Measurements from ENCODE around the gene COL5A1.

Gene COL5A1

GRCh38 chr9:134880484-134881312 is 239.1 kb downstream of the COL5A1 start, which contains the start of gene FCN2:
FCN2 (plus strand) TSS chr9:134880810; CDS start chr9:134880822, 12 bp downstream.
- no peak for DNase-seq (ENCODE audit: low spot score)

- DNase-seq (ENCODE audit: low spot score), result no peak
Observed at GRCh38 chr9:134881313-134881670, 239.7 kb downstream of the COL5A1 start.

- no peak for DNase-seq (ENCODE audit: low spot score)
Observed at GRCh38 chr9:134882204-134882785, 240.7 kb downstream of the COL5A1 start.

GRCh38 chr9:134883040-134883782 is 241.6 kb downstream of the COL5A1 start:
- no peak for DNase-seq (ENCODE audit: low spot score)

- no peak for DNase-seq (ENCODE audit: low spot score)
Observed at GRCh38 chr9:134884492-134884891, 242.9 kb downstream of the COL5A1 start.

- DNase-seq (ENCODE audit: low spot score), result no peak
Observed at GRCh38 chr9:134885001-134885678, 243.5 kb downstream of the COL5A1 start.

- DNase-seq (ENCODE audit: low spot score), result no peak
Observed at GRCh38 chr9:134885679-134886412, 244.2 kb downstream of the COL5A1 start.

GRCh38 chr9:134886413-134886913 is 244.9 kb downstream of the COL5A1 start:
- no peak for DNase-seq (ENCODE audit: low spot score)

- no peak for DNase-seq (ENCODE audit: low spot score)
Observed at GRCh38 chr9:134887219-134887618, 245.6 kb downstream of the COL5A1 start.

- no peak for DNase-seq (ENCODE audit: low spot score)
Observed at GRCh38 chr9:134887686-134888602, 246.3 kb downstream of the COL5A1 start.

GRCh38 chr9:134888603-134889190 is 247.1 kb downstream of the COL5A1 start:
- no peak for DNase-seq (ENCODE audit: low spot score)

- no peak for DNase-seq (ENCODE audit: low spot score)
Observed at GRCh38 chr9:134889386-134890154, 248.0 kb downstream of the COL5A1 start.

GRCh38 chr9:134890155-134890495 is 248.5 kb downstream of the COL5A1 start:
- DNase-seq (ENCODE audit: low spot score), result no peak

GRCh38 chr9:134891053-134891452 is 249.4 kb downstream of the COL5A1 start:
- no peak for DNase-seq (ENCODE audit: low spot score)

GRCh38 chr9:134891713-134892112 is 250.1 kb downstream of the COL5A1 start:
- DNase-seq (ENCODE audit: low spot score), result peak; percentile 8

GRCh38 chr9:134892221-134892620 is 250.6 kb downstream of the COL5A1 start:
- no peak for DNase-seq (ENCODE audit: low spot score)

- peak; percentile 2 for DNase-seq (ENCODE audit: low spot score)
Observed at GRCh38 chr9:134892820-134893420, 251.3 kb downstream of the COL5A1 start.

Measured in D341Med (cell line).